ES-I3 (cell line): ENCODE data around the gene DGKD.

Source experiments
- H3K36me3 ChIP-seq: 2 replicates; pipeline ENCODE4 v1.6.1; 2013; ENCODE audit warnings: mild to moderate bottlenecking, low read length, control low read depth, moderate library complexity; ENCODE audit not compliant: insufficient read depth
- H3K4me1 ChIP-seq: 2 replicates; pipeline ENCODE4 v1.6.1; 2013; ENCODE audit warnings: mild to moderate bottlenecking, control low read depth, low read length; ENCODE audit not compliant: insufficient read depth
- H3K9ac ChIP-seq: 2 replicates; pipeline ENCODE4 v1.6.1; 2013; ENCODE audit warnings: low read depth, mild to moderate bottlenecking, low read length, moderate library complexity
- H3K9me3 ChIP-seq: 2 replicates; pipeline ENCODE4 v1.6.1; 2013; ENCODE audit warnings: mild to moderate bottlenecking, low read length, moderate library complexity; ENCODE audit not compliant: control insufficient read depth, insufficient read depth

The DGKD gene

GRCh38 chr2:233412405-233412804, 58.1 kb downstream of the DGKD start:
- Histone ChIP-seq H3K9me3 (no peaks in the 10 kb centered on the region), H3K9ac (no peak overlapping the region), H3K4me1 (no peaks in the 10 kb centered on the region), H3K36me3 (no peaks in the 10 kb centered on the region)

DNA sequence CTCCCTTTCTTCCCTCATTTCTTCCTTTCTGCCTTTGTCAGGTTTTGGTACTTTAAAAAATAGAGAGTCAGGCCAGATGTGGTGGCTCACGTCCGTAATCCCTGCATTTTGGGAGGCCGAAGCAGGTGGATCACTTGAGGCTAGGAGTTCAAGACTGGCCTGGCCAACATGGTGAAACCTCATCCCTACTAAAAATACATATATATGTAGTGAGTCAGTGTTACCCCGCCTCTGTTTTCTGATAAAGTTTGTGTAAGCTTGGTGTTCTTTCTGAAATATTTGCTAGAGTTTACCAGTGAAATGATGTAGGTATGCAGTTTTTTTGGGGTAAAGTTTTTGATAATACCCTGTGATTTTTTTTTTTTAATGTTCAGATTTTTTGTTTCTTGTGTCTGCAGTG, 58.8 kb downstream of the DGKD start:
- Histone ChIP-seq H3K36me3 (no peaks in the 10 kb centered on the region), H3K4me1 (no peaks in the 10 kb centered on the region), H3K9ac (no peak overlapping the region), H3K9me3 (no peaks in the 10 kb centered on the region)

GRCh38 chr2:233413559-233414272, 59.4 kb downstream of the DGKD start:
- no peak overlapping the region for H3K9ac ChIP-seq
- H3K4me1 ChIP-seq, result no peaks in the 10 kb centered on the region
- H3K36me3 ChIP-seq, result no peaks in the 10 kb centered on the region
- no peaks in the 10 kb centered on the region for H3K9me3 ChIP-seq

DNA sequence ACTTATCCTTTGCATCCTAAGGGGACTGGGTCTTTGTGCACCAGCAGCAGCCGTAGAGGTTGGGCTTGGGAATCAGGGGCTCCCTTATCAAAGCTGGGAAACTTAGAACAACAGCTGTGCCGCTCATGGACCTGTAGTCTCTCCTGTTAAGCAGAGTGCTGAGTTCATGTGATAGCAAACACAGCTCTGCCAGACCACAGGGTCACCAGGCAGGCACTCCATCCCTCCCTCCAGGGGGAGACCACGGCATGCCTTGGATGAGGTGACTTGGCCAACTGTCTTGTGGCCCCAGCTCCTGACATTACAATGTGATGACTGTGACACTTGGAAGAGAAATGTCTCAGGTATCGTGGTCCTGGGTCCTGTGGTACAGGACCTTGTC, 60.0 kb downstream of the DGKD start:
- Histone ChIP-seq H3K36me3 (no peaks in the 10 kb centered on the region), H3K9ac (no peak overlapping the region), H3K4me1 (peaks cover 4% of the 10 kb centered on the region; the same call in 1 of the 2 replicates)

GRCh38 chr2:233414777-233415570, 60.7 kb downstream of the DGKD start:
- Histone ChIP-seq H3K9ac (no peak overlapping the region), H3K36me3 (no peaks in the 10 kb centered on the region), H3K4me1 (peaks cover 10% of the 10 kb centered on the region), H3K9me3 (no peaks in the 10 kb centered on the region)

More for the DNA sequence above, 60.0 kb downstream of the DGKD start:
- no peaks in the 10 kb centered on the region for H3K9me3 ChIP-seq

DNA sequence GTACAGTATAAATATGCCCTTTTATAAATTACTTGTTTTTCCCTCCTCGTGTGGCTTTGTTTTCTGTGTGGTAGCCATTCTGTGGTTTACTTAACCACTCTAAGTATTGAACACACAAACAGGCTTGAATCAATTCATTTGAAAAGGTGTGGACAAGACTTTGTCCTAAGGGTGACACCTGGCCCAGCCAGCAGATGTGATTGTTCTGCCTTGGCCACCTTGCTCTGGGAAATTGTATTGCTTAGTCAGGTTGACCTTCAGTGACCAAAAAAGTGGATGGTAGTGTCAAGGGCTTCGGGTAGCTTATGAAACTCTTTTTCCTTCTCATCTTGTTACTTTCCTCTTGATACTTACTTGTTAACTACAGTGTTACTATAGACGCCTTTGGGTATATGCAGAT, 61.9 kb downstream of the DGKD start:
- Histone ChIP-seq H3K9me3 (no peaks in the 10 kb centered on the region), H3K4me1 (peaks cover 17% of the 10 kb centered on the region), H3K36me3 (no peaks in the 10 kb centered on the region), H3K9ac (no peak overlapping the region)

DNA sequence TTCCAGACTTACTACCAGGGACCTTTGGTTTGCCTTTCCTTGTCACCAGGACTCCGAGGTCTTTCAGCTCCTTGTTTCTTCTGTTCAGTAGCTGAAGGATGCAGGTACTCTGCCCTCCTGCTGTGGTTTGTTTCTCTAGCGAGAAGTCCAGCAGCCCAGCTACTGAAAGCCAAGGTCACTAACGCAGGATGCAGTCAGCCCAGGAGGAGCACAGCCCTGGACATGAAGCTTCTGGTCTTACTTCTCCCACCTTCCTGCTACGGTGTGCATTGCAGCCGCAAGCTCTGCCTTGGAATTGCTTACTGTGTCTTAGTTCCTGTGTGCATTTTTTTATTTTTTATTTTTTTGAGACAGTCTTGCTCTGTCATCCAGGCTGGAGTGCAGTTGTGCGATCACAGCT, 62.4 kb downstream of the DGKD start:
- Histone ChIP-seq H3K4me1 (peaks cover 18% of the 10 kb centered on the region), H3K9ac (no peak overlapping the region), H3K36me3 (no peaks in the 10 kb centered on the region), H3K9me3 (no peaks in the 10 kb centered on the region)

- H3K9ac ChIP-seq, result no peak overlapping the region
- no peaks in the 10 kb centered on the region for H3K9me3 ChIP-seq
- H3K4me1 ChIP-seq, result peaks cover 24% of the 10 kb centered on the region
- H3K36me3 ChIP-seq, result no peaks in the 10 kb centered on the region
These were observed 63.0 kb downstream of the DGKD start for GRCh38 chr2:233417282-233417681.

GRCh38 chr2:233418052-233418760, 63.9 kb downstream of the DGKD start:
- no peak overlapping the region for H3K9ac ChIP-seq
- no peaks in the 10 kb centered on the region; the same call in 1 of the 2 replicates for H3K9me3 ChIP-seq
- peaks cover 24% of the 10 kb centered on the region for H3K4me1 ChIP-seq
- no peaks in the 10 kb centered on the region for H3K36me3 ChIP-seq

GRCh38 chr2:233418761-233419546, 64.7 kb downstream of the DGKD start:
- H3K4me1 ChIP-seq, result peaks cover 24% of the 10 kb centered on the region
- H3K36me3 ChIP-seq, result no peaks in the 10 kb centered on the region
- H3K9ac ChIP-seq, result no peak overlapping the region
- H3K9me3 ChIP-seq, result no peaks in the 10 kb centered on the region; the same call in 1 of the 2 replicates

- no peak overlapping the region for H3K9ac ChIP-seq
- H3K4me1 ChIP-seq, result peaks cover 24% of the 10 kb centered on the region
- no peaks in the 10 kb centered on the region for H3K36me3 ChIP-seq
- H3K9me3 ChIP-seq, result no peaks in the 10 kb centered on the region; the same call in 1 of the 2 replicates
These were observed 65.5 kb downstream of the DGKD start for GRCh38 chr2:233419602-233420391.

GRCh38 chr2:233421091-233421816, 67.0 kb downstream of the DGKD start:
- Histone ChIP-seq H3K9me3 (peaks cover 6% of the 10 kb centered on the region), H3K9ac (no peak overlapping the region), H3K36me3 (no peaks in the 10 kb centered on the region), H3K4me1 (peaks cover 24% of the 10 kb centered on the region)

DNA sequence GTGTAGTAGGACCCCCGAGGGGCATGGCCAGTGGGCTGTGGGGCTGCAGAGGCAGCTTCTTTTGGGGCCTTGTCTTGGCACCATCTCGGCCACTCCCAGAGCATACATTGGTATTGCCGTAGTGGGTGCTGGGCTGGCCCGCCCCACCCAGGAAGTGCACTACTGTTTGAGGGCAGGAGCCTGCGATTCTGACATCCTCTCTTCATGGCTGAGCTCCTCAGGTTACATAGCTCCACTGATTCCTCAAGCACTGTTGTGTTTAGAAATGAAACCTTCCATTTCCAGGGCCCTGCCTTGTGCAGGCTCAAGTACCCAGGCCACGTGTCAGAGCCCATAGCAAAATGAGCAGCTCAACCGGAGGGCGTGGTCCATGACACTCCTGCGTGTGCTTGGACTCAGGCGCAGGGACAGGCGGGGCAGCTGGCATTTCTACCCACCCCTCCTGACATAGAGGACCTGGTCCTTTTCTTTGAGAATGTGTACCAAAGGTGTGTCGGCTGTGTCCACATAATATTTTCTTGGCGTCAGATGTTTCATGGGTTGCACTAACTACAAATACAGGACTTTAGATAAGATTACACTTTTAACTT, 67.9 kb downstream of the DGKD start:
- H3K4me1 ChIP-seq, result peaks cover 24% of the 10 kb centered on the region
- no peak overlapping the region for H3K9ac ChIP-seq
- H3K36me3 ChIP-seq, result no peaks in the 10 kb centered on the region
- H3K9me3 ChIP-seq, result peaks cover 6% of the 10 kb centered on the region
